ENCODE measurements around the gene M6PR.
"Not testable (repeated sequence)": the region's sequence is repeated elsewhere in the genome, so short reads cannot be mapped to it uniquely, and the experiment has no call there.

Gene M6PR

DNA sequence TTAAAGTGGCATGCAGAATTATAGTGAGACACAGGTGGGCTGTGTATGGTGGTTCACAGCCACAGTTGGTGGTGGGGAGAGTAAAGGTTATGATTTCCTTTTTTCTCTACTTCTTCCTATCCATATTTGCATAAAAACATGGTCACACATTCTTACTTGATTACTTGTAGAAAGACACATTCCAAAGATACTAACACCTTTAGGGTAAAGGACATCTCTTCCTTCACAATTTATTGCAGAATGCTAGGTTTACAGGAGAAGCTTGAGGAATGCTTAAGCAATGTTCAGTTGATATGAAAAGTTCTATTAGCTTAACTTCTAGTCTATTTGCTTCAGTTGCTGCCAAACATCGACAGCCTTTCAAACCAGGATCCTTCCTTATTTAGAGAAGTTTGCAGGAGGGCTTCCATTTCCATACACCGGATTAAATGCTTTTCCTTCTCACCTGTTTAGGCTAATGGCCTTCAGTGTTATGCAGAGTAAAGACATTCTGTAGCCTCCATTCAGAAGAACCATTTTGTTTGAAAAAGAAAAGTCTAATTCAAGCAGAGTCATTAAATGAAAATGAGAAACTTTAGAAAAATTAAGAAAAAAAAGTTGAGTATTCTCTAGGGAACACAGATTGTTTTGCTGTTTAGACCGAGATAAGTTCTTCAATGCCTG lies 37.7 kb downstream of the M6PR start:
- DNase-seq: no peak

DNA sequence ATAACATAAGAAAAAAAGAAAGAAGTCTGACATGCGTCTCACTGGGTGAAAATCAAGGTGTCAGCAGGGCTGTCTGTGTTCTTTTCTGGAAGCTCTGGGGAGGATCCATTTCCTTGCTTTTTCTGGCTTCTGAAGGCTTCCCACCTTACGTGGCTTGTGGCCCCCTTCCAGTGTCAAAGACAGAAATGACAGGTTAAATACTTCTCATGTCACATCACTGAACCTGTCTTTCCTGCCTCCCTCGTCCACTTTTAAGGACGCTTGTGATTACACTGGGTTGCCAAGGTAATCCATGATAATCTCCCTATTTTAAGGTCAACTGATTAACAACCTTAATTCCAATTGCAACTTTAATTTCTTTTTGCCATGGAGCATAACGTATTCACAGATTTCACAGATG lies 39.7 kb downstream of the M6PR start:
- no peak for DNase-seq

DNA sequence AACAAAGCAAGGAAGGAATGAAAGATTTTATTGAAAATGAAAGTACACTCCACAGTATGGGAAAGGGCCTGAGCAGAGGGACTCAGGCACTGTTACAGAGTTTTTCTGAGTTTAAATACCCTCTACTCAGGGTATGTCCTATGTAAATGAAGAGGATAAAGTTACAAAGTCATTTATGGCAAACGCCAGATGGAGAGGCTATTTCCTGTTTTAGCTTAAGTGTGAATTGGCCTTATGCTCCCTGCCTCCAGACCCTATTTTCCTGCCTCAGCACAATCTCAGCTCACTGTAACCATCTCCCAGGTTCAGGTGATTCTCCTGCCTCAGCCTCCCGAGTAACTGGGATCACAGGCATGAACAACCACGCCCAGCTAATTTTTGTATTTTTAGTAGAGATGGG lies 41.9 kb downstream of the M6PR start:
- DNase-seq: no peak

DNA sequence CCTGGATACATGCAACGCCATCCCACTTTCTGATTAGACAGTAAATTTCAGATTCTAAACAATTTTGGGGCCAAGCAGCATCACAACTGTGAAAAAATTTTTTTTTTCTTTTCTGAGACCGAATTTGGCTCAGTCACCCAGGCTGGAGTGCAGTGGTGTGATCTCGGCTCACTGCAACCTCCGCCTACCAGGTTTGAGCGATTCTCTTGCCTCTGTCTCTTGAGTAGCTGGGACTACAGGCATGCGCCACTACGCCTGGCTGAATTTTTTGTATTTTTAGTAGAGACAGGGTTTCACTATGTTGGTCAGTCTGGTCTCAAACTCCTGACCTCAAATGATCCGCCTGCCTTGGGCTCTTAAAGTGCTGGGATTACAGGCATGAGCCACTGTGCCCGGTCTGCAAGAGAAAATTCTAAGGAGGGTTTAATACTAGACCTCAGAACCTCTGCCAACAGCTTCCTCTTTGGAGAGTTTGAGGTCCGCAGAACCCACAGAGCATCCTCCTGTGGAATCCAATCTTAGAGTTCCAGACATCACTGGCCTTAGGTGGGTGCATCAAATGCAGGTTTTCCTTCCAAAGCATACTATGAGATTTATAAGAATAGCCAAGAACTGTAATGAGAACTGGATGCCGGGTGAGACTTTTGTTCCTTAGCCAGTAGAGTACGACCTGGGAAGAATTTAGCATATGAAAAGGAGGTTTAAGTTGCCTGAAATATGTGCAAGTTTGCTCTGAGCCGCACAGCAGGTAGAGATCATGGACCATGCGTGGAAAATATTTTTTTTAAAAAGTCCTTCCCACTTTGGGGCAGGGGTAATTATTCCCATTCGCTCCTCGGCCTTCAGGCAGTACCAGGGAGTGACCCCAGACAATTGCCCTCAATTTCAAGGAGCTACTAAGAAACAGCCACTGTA lies 42.9 kb downstream of the M6PR start:
- no peak for DNase-seq

DNA sequence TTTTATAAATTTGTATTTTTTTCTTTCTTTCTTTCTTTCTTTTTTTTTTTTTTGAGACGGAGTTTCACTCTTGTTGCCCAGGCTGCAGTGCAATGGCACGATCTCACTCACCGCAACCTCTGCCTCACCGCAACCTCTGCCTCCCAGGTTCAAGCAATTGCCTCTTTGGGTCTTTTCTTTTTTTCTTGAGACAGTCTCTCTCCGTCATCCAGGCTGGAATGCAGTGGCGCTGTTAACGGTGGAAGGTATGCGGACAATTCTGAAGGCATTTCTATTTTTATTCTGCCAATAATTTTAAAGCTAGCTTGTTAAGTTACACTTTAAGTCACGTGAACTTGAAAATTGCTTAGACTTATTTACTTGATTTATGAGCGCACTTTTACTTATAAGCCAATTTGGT lies 43.9 kb downstream of the M6PR start:
- no peak for DNase-seq

DNA sequence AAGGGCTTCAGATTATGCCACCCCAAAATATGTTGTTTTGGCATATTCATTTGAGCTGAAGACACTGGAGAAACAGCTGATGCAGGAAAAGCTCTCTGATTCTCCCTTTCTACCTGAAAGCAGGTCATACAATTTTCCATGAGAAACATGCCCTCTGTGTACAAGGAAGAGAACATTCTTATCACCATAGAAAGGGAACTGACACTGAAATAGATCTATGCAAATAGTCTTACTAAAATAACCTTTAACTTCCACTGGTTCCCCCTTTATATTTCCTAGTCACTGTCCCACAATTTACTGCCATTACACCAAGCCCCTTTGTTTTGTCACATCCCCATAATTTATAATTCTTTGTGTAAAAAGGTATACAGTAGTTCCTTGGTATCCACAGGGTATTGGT lies 44.8 kb downstream of the M6PR start:
- no peak for DNase-seq

DNA sequence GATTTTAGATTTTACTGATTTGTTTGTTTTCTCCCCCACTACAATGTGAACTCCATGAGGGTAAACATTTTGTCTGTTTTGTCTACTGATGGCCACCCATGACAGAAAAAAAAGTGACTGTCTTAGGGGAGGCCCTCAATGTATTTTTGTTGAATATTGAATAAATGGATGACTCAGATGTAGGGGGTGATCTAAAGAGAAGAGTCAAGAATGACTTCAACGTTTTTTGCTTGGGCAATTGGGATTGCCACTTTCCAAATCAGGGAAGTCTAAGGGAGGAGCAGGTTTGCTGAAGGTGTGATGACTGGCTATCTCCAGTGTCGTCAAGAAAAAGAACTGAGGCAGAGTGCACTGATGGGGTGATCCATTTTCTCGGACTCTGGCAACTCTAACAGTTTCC lies 45.8 kb downstream of the M6PR start:
- DNase-seq: no peak

DNA sequence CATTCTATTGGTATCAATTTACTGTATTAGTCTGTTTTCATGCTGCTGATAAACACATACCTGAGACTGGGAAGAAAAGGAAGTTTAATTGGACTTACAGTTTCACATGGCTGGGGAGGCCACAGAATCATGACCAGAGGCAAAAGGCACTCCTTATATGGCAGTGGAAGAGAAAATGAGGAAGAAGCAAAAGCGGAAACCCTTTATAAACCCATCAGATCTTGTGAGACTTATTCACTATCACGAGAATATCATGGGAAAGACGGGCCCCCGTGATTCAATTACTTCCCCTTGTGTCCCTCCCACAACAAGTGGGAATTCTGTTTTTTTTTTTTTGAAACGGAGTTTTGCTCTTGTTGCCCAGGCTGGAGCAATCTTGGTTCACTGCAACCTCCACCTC lies 46.7 kb downstream of the M6PR start:
- DNase-seq: not testable (repeated sequence)

DNA sequence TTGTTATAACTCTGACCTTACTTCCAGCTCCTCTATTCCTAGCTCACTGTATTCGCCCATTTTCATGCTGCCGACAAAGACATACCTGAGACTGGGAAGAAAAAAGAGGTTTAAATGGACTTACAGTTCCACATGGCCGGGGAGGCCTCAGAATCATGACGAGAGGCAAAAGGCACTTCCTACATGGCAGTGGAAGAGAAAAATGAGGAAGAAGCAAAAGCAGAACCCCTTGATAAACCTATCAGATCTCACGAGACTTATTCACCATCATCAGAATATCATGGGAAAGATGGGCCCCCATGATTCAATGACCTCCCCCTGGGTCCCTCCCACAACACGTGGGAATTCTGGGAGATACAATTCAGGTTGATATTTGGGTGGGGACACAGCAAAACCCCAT lies 49.6 kb downstream of the M6PR start:
- DNase-seq: no peak

DNA sequence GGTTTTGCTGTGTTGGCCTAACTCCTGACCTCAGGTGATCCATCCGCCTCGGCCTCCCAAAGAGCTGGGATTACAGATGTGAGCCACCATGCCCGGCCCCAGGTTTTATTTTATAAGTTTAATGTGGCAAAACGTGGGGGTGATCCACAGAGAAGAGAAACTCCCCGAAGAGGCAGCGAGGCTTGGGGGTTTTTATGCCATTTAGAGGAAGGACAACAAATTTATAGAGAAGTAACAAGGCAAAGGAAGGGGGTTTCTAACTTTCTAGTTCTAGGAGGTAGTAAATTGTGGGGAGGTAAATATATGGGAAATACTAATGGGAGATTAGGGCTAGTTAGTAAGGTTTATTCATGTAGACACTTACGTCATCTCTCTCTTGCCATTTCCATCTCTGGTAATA lies 52.4 kb downstream of the M6PR start:
- no peak for DNase-seq

DNA sequence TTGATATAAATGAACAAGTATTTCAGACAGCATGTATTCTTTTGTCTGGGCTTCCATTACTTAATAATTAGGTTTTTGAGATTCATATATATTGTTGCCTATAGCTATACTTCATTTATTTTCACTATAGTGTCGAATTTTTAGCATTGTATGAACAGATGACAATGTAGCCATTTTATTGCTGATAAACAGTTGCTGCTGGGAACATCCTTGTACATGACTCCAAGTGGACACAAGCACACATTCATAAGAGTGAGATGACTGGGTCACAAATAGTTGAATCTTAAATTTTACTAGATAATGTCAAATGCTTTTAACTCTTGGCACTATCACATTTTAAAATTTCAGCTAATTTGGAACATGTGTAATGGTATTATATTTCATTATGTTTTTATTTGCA lies 54.5 kb downstream of the M6PR start:
- no peak for DNase-seq

DNA sequence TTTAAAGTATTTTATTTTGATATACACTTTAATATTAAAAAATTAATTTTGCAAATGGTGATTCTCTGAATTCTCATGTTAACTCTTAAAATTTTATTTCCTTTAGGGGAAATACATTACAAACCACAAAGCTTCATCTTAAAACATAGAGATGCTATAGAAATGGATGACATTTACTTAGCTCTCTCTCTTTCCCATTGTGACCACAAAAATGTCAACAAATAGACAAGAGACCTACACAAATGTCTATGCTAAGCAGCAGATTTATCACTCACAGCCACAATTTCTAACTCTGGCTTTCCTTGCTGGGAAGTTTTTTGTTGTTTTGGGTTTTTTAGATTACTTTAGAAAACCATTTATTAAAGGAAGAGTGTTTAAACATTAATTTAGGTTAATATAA lies 55.1 kb downstream of the M6PR start:
- no peak for DNase-seq

DNA sequence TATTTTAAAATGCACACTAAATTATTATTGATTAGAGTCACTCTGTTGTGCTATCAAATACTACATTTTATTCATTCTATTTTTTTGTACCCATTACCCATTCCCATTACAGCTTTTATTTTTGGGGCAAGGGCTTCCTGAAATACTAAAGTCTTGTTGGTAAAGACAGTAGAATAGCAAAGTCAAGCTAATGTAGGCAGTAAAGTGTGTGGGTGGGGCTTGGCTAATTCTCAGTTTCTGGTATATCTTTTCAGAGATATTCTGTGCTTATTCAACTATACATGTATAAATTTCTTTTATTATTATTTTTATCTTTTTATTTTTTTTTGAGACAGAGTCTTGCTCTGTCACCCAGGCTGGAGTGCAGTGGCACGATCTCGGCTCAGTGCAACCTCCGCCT lies 57.5 kb downstream of the M6PR start:
- no peak for DNase-seq
